IPS-20b (cell line): Measurements from ENCODE around the gene ACSBG1.
A peak's percentile ranks its signal among the peaks of the same experiment; 100 is the strongest.

Experiments
- H3K27ac ChIP-seq: one replicate; pipeline ENCODE4 v1.5.1; 2013; ENCODE audit warnings: low read length
- H3K27me3 ChIP-seq: 2 replicates; pipeline ENCODE4 v1.6.1; 2013; ENCODE audit warnings: mild to moderate bottlenecking, low read length, inconsistent platforms; ENCODE audit not compliant: insufficient read depth
- H3K36me3 ChIP-seq: 2 replicates; pipeline ENCODE4 v1.6.1; 2013; ENCODE audit warnings: low read depth, mild to moderate bottlenecking, inconsistent platforms, low read length, moderate library complexity; ENCODE audit not compliant: insufficient read depth
- H3K4me1 ChIP-seq: 2 replicates; pipeline ENCODE4 v1.6.1; 2013; ENCODE audit warnings: mild to moderate bottlenecking, control low read depth, inconsistent platforms, low read length, moderate library complexity; ENCODE audit not compliant: insufficient read depth
- H3K4me3 ChIP-seq: 2 replicates; pipeline ENCODE4 v1.5.1; 2013; ENCODE audit warnings: mild to moderate bottlenecking, low read length, inconsistent platforms
- H3K9ac ChIP-seq: 2 replicates; pipeline ENCODE4 v1.6.1; 2013; ENCODE audit warnings: low read depth, mild to moderate bottlenecking, inconsistent platforms, low read length, moderate library complexity
- H3K9me3 ChIP-seq: 2 replicates; pipeline ENCODE4 v1.6.1; 2013; ENCODE audit warnings: mild to moderate bottlenecking, low read depth, low read length, inconsistent platforms; ENCODE audit not compliant: insufficient read depth

ACSBG1 gene

DNA sequence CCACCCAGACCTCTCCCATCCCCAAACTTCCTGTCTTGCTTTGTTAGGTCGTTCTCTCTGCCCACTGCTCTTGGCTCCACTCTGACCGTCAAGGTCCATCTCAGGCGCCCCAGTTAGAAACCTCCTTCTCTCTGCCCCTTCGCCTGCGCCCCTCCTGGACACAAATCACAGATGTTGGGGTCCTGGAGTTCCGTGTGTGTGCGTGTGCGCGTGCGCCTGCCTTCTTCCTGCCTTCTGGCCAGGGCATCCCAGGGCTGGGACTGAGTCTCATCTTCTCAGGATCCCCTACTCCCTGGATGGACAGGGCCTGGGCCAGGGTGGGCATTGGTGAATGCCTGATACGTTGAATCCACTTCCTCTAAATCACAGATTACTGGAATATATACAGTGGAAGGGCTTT is 869 bp downstream of the ACSBG1 start:
- H3K27ac ChIP-seq, result no peak overlapping the region
- no peak overlapping the region; the same call in 1 of the 2 replicates for H3K4me3 ChIP-seq
- H3K9me3 ChIP-seq, result no peaks in the 10 kb centered on the region
- H3K4me1 ChIP-seq, result peaks cover 12% of the 10 kb centered on the region; the same call in 1 of the 2 replicates
- no peaks in the 10 kb centered on the region for H3K27me3 ChIP-seq
- no peaks in the 10 kb centered on the region for H3K36me3 ChIP-seq
- H3K9ac ChIP-seq, result peak overlapping the region; percentile 3; the same call in 1 of the 2 replicates

DNA sequence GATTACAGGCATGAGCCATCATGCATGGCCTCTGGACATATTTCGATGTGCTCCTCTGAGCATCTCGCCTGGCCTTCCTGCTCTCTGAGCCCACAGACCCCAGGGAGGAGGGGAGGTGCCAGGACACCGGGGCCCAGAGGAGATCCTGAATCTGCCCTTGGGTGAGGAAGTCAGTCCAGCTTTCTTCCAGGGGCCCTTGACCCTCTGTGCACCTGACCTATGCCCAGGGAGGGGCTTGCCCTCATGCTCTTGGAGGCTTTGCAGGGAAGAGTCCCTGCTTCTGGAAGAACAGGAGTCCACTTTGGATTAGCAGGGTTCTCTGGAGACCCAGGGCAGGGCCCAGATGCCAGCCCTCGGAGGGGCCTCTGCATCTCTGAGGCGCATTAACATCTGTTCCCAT is 1.4 kb downstream of the ACSBG1 start:
- Histone ChIP-seq H3K27ac (no peak overlapping the region), H3K4me1 (peaks cover 12% of the 10 kb centered on the region; the same call in 1 of the 2 replicates), H3K9ac (no peak overlapping the region), H3K4me3 (no peak overlapping the region), H3K9me3 (no peaks in the 10 kb centered on the region), H3K36me3 (no peaks in the 10 kb centered on the region), H3K27me3 (no peaks in the 10 kb centered on the region)

DNA sequence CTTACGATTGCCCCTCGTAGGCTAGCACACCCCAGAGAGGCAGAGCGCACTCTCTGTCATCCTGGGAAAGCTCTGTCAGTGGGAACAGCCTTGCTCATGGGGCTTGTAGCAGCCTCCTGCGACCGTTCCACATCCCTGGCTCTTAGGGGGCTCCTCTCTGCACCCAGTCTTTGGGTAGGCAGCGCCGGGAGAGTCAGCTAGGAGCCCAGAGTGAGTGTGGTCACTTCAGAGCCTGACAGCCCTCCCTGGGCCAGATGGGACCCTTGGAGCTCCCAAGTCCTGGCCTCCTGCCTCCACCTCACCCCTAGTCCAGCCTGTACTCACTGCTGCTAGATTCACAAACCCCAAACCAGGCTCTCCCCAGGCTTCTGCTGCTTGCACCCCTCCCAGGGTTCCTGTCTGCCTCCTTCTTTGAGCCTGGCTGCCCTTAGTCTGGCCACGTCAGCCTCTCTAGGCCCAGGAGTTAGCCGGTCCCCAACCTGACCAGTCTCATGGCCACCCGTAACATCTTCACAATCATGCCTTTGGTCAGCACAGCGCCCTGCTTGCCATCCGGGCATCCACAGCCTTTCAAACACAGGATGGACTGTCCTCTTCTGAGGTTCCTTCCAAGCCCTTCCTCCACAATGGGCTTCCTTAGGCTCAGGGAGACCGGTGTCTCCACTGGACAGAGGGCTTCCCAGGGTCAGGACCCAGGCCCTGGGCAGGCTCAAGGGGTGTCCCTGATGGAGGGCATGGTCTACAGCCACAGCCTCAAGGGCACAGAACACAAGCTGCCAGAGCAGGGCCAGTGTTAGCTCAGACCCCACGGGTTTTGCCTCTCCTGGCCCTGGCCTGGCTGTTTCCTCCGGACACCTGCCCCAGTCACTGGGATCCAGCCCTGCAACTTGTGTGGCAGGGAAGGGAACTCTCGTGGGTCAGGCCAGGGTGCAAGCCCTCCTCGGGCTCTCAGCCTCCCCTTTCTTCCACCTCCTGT is 4.6 kb downstream of the ACSBG1 start:
- no peak overlapping the region for H3K9ac ChIP-seq
- H3K9me3 ChIP-seq, result peaks cover 7% of the 10 kb centered on the region
- no peak overlapping the region for H3K27ac ChIP-seq
- no peak overlapping the region for H3K4me3 ChIP-seq
- no peaks in the 10 kb centered on the region for H3K27me3 ChIP-seq
- H3K36me3 ChIP-seq, result peaks cover 4% of the 10 kb centered on the region; the same call in 1 of the 2 replicates
- peaks cover 4% of the 10 kb centered on the region; the same call in 1 of the 2 replicates for H3K4me1 ChIP-seq

DNA sequence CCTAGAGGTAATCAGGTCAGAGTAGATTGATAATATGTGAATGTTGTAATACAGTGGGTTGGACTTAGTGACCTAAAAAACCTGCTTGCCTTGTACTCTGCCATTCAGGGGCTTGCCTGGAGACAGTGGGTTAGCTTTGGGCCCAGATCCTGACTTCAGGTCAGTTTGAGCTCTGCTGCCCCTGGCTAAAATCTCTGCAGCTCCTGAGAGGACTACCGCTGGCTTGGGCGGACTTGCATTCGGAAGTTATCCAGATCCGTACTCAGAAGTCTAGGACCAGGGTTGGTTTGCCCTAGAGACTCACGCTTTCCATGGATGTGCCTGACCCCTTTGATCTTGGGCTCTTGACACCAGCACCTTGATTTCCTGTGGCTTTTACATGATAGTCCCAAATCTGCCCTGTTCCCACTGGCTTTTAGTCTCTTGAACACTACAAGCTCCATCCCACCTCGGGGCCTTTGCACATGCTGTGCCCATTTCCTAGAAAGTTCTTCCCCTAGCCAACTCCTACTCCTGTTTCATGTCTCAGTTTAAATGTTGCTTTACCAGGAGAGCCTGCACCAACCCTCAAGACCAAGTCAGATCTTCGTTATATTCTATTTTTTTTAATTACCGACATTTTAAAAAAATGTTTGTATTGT is 5.9 kb downstream of the ACSBG1 start:
- H3K27me3 ChIP-seq, result no peaks in the 10 kb centered on the region
- no peak overlapping the region for H3K4me3 ChIP-seq
- no peaks in the 10 kb centered on the region for H3K4me1 ChIP-seq
- peaks cover 7% of the 10 kb centered on the region for H3K9me3 ChIP-seq
- H3K9ac ChIP-seq, result no peak overlapping the region
- peaks cover 4% of the 10 kb centered on the region; the same call in 1 of the 2 replicates for H3K36me3 ChIP-seq
- H3K27ac ChIP-seq, result no peak overlapping the region

DNA sequence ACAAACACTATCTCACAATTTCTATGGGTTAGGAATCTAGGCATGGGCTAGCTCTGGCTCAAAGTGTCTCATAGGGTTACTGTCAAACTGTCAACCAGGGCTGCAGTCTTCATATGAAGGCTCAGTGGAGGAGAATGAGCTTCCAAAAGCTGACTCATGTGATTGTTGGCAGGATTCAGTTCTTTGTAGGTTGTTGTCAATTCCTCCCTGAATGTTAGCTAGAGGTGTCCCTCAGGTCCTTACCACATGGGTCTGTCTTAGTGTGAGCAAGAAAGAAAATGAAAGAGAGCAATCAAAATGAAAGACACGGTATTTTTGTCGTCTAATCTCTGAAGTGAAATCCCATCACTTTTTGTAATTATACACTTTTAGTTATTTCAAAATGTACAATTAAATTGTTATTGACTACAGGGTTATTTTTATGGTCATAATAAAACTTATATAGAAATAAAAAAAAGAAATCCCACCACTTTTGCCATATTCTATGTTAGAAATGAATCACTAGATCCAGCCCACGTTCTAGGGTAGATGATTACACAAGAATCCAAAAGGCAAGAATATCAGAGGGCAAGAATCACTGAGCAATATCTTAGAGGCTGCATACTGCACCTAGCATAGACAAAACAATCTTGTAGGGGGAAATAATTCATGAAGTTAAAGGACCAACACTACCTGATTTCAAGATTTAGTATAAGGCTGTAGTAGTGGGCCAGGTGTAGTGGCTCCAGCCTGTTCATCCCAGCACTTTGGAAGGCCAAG is 8.4 kb downstream of the ACSBG1 start:
- Histone ChIP-seq H3K4me1 (no peaks in the 10 kb centered on the region), H3K9ac (no peak overlapping the region), H3K36me3 (peaks cover 4% of the 10 kb centered on the region; the same call in 1 of the 2 replicates), H3K4me3 (no peak overlapping the region), H3K27ac (no peak overlapping the region), H3K9me3 (peaks cover 7% of the 10 kb centered on the region), H3K27me3 (no peaks in the 10 kb centered on the region)

DNA sequence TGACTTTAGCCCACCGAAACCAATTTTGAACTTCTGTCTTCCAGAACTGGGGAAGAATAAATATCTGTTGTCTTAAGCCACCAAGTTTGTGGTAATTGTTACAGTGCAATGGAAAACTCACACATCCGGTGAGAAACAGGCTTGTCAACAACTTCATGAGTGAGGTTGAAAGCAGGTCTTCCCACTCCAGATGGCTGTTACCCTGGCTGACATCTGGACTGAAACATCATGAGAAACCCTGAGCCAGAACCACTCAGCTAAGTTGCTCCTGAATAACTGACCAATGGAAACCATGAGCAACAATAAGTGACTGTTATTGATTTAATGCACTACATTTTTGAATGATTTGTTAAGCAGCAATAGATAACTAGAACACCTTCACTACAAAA is 10.3 kb downstream of the ACSBG1 start:
- no peaks in the 10 kb centered on the region for H3K27me3 ChIP-seq
- no peaks in the 10 kb centered on the region for H3K4me1 ChIP-seq
- no peak overlapping the region for H3K27ac ChIP-seq
- peaks cover 4% of the 10 kb centered on the region; the same call in 1 of the 2 replicates for H3K36me3 ChIP-seq
- peaks cover 7% of the 10 kb centered on the region for H3K9me3 ChIP-seq
- H3K9ac ChIP-seq, result no peak overlapping the region
- no peak overlapping the region for H3K4me3 ChIP-seq

DNA sequence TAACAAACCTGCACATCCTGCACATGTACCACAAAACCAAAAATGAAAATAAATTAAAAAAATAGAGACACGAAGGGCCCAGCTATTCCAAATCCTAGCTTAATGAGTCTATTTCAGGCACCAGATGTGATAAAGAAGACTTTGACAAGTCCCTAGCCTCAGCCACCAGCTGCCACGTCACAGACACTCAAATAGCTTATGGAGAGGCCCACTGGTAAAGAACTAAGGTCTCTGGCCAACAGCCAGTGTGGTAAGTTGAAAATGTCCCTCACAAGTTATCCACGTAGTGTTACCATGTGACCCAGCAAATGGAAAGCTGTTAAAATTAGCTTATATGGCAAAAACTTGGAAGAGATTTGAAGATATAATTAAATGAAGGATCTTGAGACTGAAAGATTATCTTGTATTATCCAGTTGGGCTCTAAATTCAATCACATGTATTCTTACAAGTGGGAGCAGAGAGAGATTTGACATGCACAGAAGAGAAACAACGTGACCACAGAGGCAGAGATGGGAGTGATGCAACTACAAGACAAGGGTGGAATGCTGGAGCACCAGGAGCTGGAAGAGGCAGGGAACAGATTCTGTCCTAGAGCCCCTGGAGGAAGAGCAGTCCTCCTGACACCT is 10.9 kb downstream of the ACSBG1 start:
- Histone ChIP-seq H3K4me3 (no peak overlapping the region), H3K36me3 (peaks cover 4% of the 10 kb centered on the region; the same call in 1 of the 2 replicates), H3K9me3 (peaks cover 7% of the 10 kb centered on the region), H3K27ac (no peak overlapping the region), H3K27me3 (no peaks in the 10 kb centered on the region), H3K4me1 (no peaks in the 10 kb centered on the region), H3K9ac (no peak overlapping the region)

DNA sequence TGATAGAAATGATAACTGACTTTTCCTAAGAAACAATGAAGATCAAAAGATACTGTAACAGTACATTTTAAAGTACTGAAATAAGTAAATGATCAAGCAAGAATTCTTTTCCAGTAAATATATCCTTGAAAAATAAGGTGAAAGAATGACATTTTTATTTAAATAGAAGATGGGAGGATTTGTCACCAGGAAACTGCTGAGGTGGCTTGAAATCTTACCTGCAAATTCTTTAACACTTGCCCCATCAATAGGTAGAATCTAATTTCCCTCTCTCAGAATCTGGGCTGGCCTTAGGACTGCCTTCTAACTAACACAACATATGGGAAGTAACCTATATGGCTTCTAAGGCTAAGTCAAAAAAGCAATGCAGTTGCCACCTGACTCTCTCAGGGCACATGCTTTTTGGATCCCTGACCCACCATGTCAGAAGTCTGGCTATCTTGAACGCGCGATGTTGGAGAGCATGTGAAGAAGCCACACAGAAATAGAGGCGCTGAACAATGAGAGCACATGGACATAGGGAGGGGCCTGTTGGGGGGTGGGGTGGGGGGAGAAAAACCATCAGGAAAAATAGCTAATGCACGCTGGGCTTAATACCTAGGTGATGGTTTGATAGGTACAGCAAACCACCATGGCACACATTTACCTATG is 11.5 kb downstream of the ACSBG1 start:
- Histone ChIP-seq H3K4me1 (no peaks in the 10 kb centered on the region), H3K27me3 (no peaks in the 10 kb centered on the region), H3K4me3 (no peak overlapping the region), H3K9me3 (peaks cover 7% of the 10 kb centered on the region), H3K9ac (no peak overlapping the region), H3K27ac (no peak overlapping the region), H3K36me3 (peaks cover 4% of the 10 kb centered on the region; the same call in 1 of the 2 replicates)

DNA sequence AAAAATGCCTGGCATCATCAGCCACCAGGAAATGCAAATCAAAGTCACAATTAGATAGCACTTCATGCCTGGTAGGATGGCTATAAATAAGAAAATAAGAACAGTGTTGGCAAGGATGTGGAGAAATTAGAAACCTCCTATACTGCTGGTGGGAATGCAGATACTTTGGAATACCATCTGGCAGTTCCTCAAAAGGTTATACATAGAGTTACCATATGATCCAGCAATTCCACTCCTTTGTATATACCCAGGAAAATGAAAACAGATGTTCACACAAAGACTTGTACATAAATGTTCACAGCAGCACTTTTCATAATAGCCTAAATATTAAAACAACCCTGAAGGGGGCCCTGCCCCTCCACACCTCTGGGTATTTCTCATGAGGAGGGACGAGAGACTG is 13.7 kb downstream of the ACSBG1 start:
- Histone ChIP-seq H3K36me3 (peaks cover 2% of the 10 kb centered on the region; the same call in 1 of the 2 replicates), H3K4me1 (no peaks in the 10 kb centered on the region), H3K27ac (no peak overlapping the region), H3K4me3 (no peak overlapping the region), H3K9me3 (peaks cover 4% of the 10 kb centered on the region), H3K27me3 (no peaks in the 10 kb centered on the region), H3K9ac (no peak overlapping the region)

DNA sequence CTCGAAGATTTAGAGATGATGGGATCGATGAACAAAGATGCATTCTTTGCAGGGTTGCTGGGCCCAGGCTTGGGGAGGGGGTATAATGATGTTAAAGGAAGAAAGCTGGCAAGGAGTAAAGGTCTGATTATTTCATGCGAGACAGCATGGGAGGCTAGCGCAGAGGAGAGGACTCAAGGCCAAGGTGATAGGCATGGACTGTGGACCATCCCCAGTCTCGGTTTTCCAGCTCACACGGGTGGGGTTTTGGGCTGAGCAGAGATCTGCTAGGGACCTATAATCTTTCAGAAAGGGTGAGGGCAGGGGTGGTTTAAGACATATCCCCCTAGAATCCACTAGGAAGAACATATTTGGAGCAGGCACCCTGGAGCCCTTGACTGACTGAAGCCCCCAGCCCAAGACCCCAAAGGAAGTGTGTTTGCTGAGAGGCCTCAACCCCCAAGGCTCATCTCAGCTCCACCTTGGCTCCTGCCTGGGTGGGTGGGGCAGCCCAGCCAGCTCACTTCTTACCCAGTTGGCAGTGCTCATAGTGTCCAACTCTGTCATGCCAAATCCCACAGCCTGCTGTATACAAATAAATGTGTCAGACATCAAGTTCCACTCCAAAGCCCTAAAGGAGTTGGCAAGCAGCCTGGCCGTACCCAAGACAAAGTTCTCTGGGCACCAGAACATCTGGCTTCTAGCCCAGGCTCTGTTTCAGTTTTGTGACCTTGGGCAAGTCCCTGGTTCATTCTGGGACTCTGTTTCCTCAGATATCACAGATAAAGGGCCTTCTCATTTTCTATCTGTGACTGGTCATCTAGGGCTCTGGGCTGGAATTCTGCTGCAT is 17.9 kb downstream of the ACSBG1 start:
- Histone ChIP-seq H3K9ac (no peak overlapping the region), H3K27me3 (no peaks in the 10 kb centered on the region), H3K4me3 (no peak overlapping the region), H3K4me1 (no peaks in the 10 kb centered on the region; the same call in 1 of the 2 replicates), H3K9me3 (no peaks in the 10 kb centered on the region), H3K36me3 (no peaks in the 10 kb centered on the region), H3K27ac (no peak overlapping the region)
